Gastrocnemius medialis (tissue), 4 donors: Measurements from ENCODE around the gene MACC1. TPM values are rescaled to one million over a fixed set of nuclear protein-coding genes. Genes with fewer than 3 reads are reported as not detected.
"Not testable (repeated sequence)": the region's sequence is repeated elsewhere in the genome, so short reads cannot be mapped to it uniquely, and the experiment has no call there.

Experiments used
- ATAC-seq, 2 donors: fragments of 150-250 bp; one replicate each; pipeline ENCODE4 v1.9.1; 2016
- DNase-seq, 2 donors: peaks; one replicate each; pipeline ENCODE4 v3.0.0-alpha.2; 2019
- H3K27ac ChIP-seq, 4 donors: fragments of 200-600 bp; sonication (generic); 1 replicate in 1 of 4; 2 replicates in 3 of 4; pipeline ENCODE4 v1.5.1; 2016 to 2018; ENCODE audit warnings: mild to moderate bottlenecking in 2 of 4, moderate library complexity in 1 of 4
- H3K27me3 ChIP-seq, 3 donors: fragments of 200-600 bp; sonication (generic) in 2 of 3; 1 replicate in 1 of 3; 2 replicates in 2 of 3; pipeline versions ENCODE4 v1.5.1 to v1.6.0; 2016 to 2019; ENCODE audit warnings: mild to moderate bottlenecking in 1 of 3, moderate library complexity in 1 of 3
- H3K36me3 ChIP-seq, 2 donors: fragments of 200-600 bp; sonication (generic) in 1 of 2; one replicate each; pipeline ENCODE4 v1.5.1; 2017 to 2018
- H3K4me1 ChIP-seq, 2 donors: fragments of 200-600 bp; sonication (generic) in 1 of 2; one replicate each; pipeline ENCODE4 v1.5.1; 2016 to 2017; ENCODE audit warnings: mild to moderate bottlenecking in 2 of 2
- H3K4me3 ChIP-seq, 4 donors: fragments of 200-600 bp; sonication (generic) in 3 of 4; 1 replicate in 1 of 4; 2 replicates in 3 of 4; pipeline ENCODE4 v1.5.1; 2016 to 2019; ENCODE audit warnings: mild to moderate bottlenecking in 2 of 4
- H3K9me3 ChIP-seq, 3 donors: fragments of 200-600 bp; sonication (generic) in 2 of 3; 1 replicate in 1 of 3; 2 replicates in 2 of 3; pipeline ENCODE4 v1.5.1; 2016 to 2019
- CTCF ChIP-seq, 5 experiments: fragments of 450-650 bp in 3 of 5; fragments of 200-600 bp in 2 of 5; sonication (generic) in 2 of 5; IDR thresholded peaks in 4 of 5; conservative IDR thresholded peaks in 1 of 5; 1 replicate in 4 of 5; 2 replicates in 1 of 5; pipeline ENCODE4 v1.5.1; 2016 to 2019; ENCODE audit warnings: antibody characterized with exemption in 5 of 5, mild to moderate bottlenecking in 3 of 5, moderate library complexity in 3 of 5
- POLR2A ChIP-seq, 2 donors: fragments of 450-650 bp; IDR thresholded peaks; one replicate each; pipeline ENCODE4 v1.6.1; 2017; ENCODE audit warnings: antibody characterized with exemption in 2 of 2, mild to moderate bottlenecking in 2 of 2, moderate library complexity in 2 of 2
- in situ Hi-C, 4 donors: fragments of 200-750 bp; cut with MboI; loops; one replicate each; pipeline versions ENCODE4 v1.15.0 to v1.8.0; 2017; ENCODE audit warnings: low sequenced_read_pairs in 4 of 4
- intact Hi-C: fragments of 100-400 bp; cut with DNase I; formaldehyde crosslinking; loops from one replicate; pipeline ENCODE4 v1.15.1; 2023; ENCODE audit warnings: low total_unique reads
- total RNA-seq, 4 donors: library from RNA; depleted of rRNA; stranded (reverse); fragments of >200 nt; gene quantifications; one replicate each; pipeline versions ENCODE4 v1.1.0 to v1.2.3, GENCODE V29; 2016

Gene MACC1
- total RNA-seq, 4 donors from 2014 or later = not detected

- no peaks in the 10 kb centered on the region for H3K27me3 ChIP-seq
- no peaks in the 10 kb centered on the region for H3K4me1 ChIP-seq
- no peaks in the 10 kb centered on the region for H3K9me3 ChIP-seq
- intact Hi-C loops (no loop called here), in situ Hi-C loops (no loop called here)
- H3K27ac ChIP-seq = no peak overlapping the region
- TF ChIP-seq POLR2A (IDR thresholded peaks at IDR 0.05) = no peak
- TF ChIP-seq CTCF (IDR thresholded peaks at IDR 0.05 in 4 of 5, conservative IDR thresholded peaks at IDR 0.05 in 1 of 5) = no peak
- H3K36me3 ChIP-seq = no peaks in the 10 kb centered on the region
- no peak overlapping the region for H3K4me3 ChIP-seq
- DNase-seq = no peak
- ATAC-seq = no peak
Observed at GRCh38 chr7:20188567-20188966, 28.6 kb downstream of the MACC1 start.

GRCh38 chr7:20187850-20188249, 29.3 kb downstream of the MACC1 start:
- H3K27me3 ChIP-seq, H3K9me3 ChIP-seq, H3K4me3 ChIP-seq, ATAC-seq, DNase-seq, H3K36me3 ChIP-seq, in situ Hi-C loops, H3K27ac ChIP-seq, intact Hi-C loops, H3K4me1 ChIP-seq: not testable (repeated sequence)

GRCh38 chr7:20185988-20186387, 31.2 kb downstream of the MACC1 start:
- no peak for TF ChIP-seq POLR2A (IDR thresholded peaks at IDR 0.05)
- TF ChIP-seq CTCF (IDR thresholded peaks at IDR 0.05 in 4 of 5, conservative IDR thresholded peaks at IDR 0.05 in 1 of 5) = no peak
- in situ Hi-C loops = no loop called here
- Histone ChIP-seq H3K4me3 (no peak overlapping the region), H3K36me3 (no peaks in the 10 kb centered on the region), H3K9me3 (no peaks in the 10 kb centered on the region), H3K27ac (no peak overlapping the region), H3K27me3 (no peaks in the 10 kb centered on the region), H3K4me1 (no peaks in the 10 kb centered on the region)
- intact Hi-C loops = no loop called here
- ATAC-seq = no peak
- no peak for DNase-seq

GRCh38 chr7:20183086-20183485, 34.1 kb downstream of the MACC1 start:
- TF ChIP-seq POLR2A (IDR thresholded peaks at IDR 0.05) (no peak), CTCF (IDR thresholded peaks at IDR 0.05 in 4 of 5, conservative IDR thresholded peaks at IDR 0.05 in 1 of 5) (no peak)
- H3K27ac ChIP-seq = no peak overlapping the region
- ATAC-seq = no peak
- in situ Hi-C loops (no loop called here), intact Hi-C loops (no loop called here)
- no peak for DNase-seq
- H3K36me3 ChIP-seq = no peaks in the 10 kb centered on the region
- H3K9me3 ChIP-seq = no peaks in the 10 kb centered on the region
- H3K4me1 ChIP-seq = no peaks in the 10 kb centered on the region
- no peaks in the 10 kb centered on the region for H3K27me3 ChIP-seq
- H3K4me3 ChIP-seq = no peak overlapping the region

- Histone ChIP-seq H3K4me3 (no peak overlapping the region), H3K36me3 (no peaks in the 10 kb centered on the region), H3K27ac (no peak overlapping the region), H3K4me1 (no peaks in the 10 kb centered on the region), H3K27me3 (no peaks in the 10 kb centered on the region), H3K9me3 (no peaks in the 10 kb centered on the region)
- intact Hi-C loops (no loop called here), in situ Hi-C loops (no loop called here)
- no peak for TF ChIP-seq POLR2A (IDR thresholded peaks at IDR 0.05)
- TF ChIP-seq CTCF (IDR thresholded peaks at IDR 0.05 in 4 of 5, conservative IDR thresholded peaks at IDR 0.05 in 1 of 5) = no peak
- ATAC-seq = no peak
- no peak for DNase-seq
Observed at GRCh38 chr7:20176578-20177242, 40.5 kb downstream of the MACC1 start.
